ENCODE data around the gene CPLANE2.

CPLANE2 gene

GRCh38 chr1:16207318-16208269, 29.4 kb downstream of the CPLANE2 start:
- TF ChIP-seq CTCF (IDR thresholded peaks at IDR 0.05; ENCODE audit: control extremely low read depth, extremely low read depth, low read depth, missing control alignments), result no peak
- ChIA-PET POLR2A (interaction anchor here (0.5 to 1.0 kb wide), 4 partner anchors 9 to 219 kb away, joined by 3 to 7 read pairs (median 6); no protein-coding TSS in a partner anchor), CTCF (interaction anchor here (1.2 to 1.6 kb wide), 4 partner anchors 10 to 134 kb away, joined by 3 read pairs; partner anchors contain the start of gene FAM131C)
- no peak for DNase-seq (ENCODE audit: extremely low spot score)

GRCh38 chr1:16206547-16207317, 30.3 kb downstream of the CPLANE2 start:
- peak; percentile 92 for DNase-seq (ENCODE audit: extremely low spot score)
- no peak for TF ChIP-seq CTCF (IDR thresholded peaks at IDR 0.05; ENCODE audit: control extremely low read depth, extremely low read depth, low read depth, missing control alignments)
- POLR2A ChIA-PET, result interaction anchor here (0.5 to 1.0 kb wide), 4 partner anchors 10 to 220 kb away, joined by 3 to 7 read pairs (median 6); no protein-coding TSS in a partner anchor
- CTCF ChIA-PET, result interaction anchor here (0.8 to 1.6 kb wide), 4 partner anchors 17 to 156 kb away, joined by 3 read pairs; partner anchors contain the start of gene FAM131C

- DNase-seq (ENCODE audit: extremely low spot score), result no peak
- ChIA-PET CTCF (interaction anchor here (0.8 to 1.6 kb wide), 4 partner anchors 17 to 157 kb away, joined by 3 to 6 read pairs (median 3); partner anchors contain the start of gene FAM131C), POLR2A (no interaction called here)
- TF ChIP-seq CTCF (IDR thresholded peaks at IDR 0.05; ENCODE audit: control extremely low read depth, extremely low read depth, low read depth, missing control alignments), result no peak
Measured at GRCh38 chr1:16205891-16206546, 31.0 kb downstream of the CPLANE2 start.

DNA sequence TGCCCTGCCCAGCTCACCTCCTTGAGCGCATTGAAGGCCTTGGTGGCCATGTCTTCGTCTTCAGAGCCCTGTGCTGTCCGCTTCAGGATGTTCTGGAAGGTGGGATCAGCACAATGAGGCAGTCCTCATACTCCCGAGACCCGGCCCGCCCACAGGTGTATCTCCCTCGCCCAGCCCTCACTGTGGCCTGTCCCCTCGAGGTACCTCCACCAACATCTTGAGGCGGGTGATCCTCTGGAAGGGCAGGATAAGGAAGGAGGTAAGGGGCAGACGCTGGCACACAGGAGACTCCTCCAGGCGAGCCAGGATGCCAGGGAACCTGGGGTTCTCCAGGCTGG, 31.7 kb downstream of the CPLANE2 start:
- ChIA-PET POLR2A (interaction anchor here (0.6 kb wide), 1 partner anchor 516 kb away, joined by 4 read pairs; no protein-coding TSS in a partner anchor), CTCF (interaction anchor here (1.4 to 2.7 kb wide), 4 partner anchors 39 to 158 kb away, joined by 3 to 10 read pairs (median 8); no protein-coding TSS in a partner anchor)
- DNase-seq (ENCODE audit: extremely low spot score), result no peak
- no peak for TF ChIP-seq CTCF (IDR thresholded peaks at IDR 0.05; ENCODE audit: control extremely low read depth, extremely low read depth, low read depth, missing control alignments)

DNA sequence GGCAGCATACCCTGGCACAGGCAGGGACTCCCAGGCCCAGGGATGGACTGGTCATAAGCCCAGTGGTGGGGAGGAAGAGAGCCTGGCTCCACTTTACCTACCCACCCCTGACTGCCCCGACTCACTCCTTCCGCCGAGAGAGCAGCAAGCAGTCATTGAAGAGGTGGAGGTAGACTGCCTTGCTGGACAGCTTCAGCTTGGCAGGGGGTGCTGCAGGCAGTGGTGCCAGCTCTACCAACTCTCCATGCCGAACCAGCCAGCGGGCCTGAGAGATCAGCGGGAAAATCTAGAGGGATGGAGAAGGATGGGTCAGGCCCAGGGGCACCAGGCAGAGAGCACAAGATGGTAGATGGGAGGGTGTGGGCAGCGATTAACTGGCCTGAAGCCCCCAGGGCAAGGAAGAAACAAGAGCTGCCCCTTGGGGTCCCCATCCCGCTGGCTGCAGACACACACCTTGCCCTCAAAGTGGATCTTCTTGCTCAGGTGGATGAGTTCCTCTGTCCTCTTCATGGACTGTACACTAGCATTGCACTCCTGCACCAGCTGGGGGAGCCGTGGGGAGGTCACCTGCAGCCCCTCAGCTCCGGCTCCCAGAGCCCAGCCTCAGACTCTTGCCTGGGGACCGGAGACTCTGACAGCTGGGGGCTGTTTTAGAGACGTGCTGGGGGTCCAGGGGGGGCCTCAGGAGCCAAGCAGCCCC, 32.2 kb downstream of the CPLANE2 start:
- ChIA-PET CTCF (interaction anchor here (0.9 to 2.7 kb wide), 5 partner anchors 17 to 158 kb away, joined by 3 to 10 read pairs (median 6); no protein-coding TSS in a partner anchor), POLR2A (interaction anchor here (0.6 kb wide), 1 partner anchor 516 kb away, joined by 4 read pairs; no protein-coding TSS in a partner anchor)
- peak; percentile 64 for TF ChIP-seq CTCF (IDR thresholded peaks at IDR 0.05; ENCODE audit: control extremely low read depth, extremely low read depth, low read depth, missing control alignments)
- peak; percentile 55 for DNase-seq (ENCODE audit: extremely low spot score)

Data from GM10248 (cell line).